SK-N-SH treated with all-trans-retinoic acid at 6 μM for 48 hours (cell line): ENCODE data around the gene DAB2.
A peak's percentile ranks its signal among the peaks of the same experiment; 100 is the strongest.

Experiments
- ATAC-seq: fragments of 200-7000 bp; cut with Tn5 transposase; 3 replicates; pipeline ENCODE4 v1.9.1; 2020; ENCODE audit warnings: mild to moderate bottlenecking, moderate library complexity
- ARNTL ChIP-seq: fragments of 450-650 bp; formaldehyde crosslinking; IDR thresholded peaks from 2 replicates; pipeline ENCODE4 v1.5.0; 2020; ENCODE audit warnings: low read depth, mild to moderate bottlenecking, moderate library complexity, borderline replicate concordance
- BACH2 ChIP-seq: fragments of 250-450 bp; sonication (Bioruptor Pico); IDR thresholded peaks from 2 replicates; pipeline ENCODE4 v1.9.0; 2021; ENCODE audit warnings: mild to moderate bottlenecking, borderline replicate concordance
- CREB5 ChIP-seq: fragments of 250-450 bp; sonication (Bioruptor Pico); IDR thresholded peaks from 2 replicates; pipeline ENCODE4 v1.5.1; 2020; ENCODE audit warnings: low read depth, mild to moderate bottlenecking, moderate library complexity
- CSDC2 ChIP-seq: fragments of 250-450 bp; sonication (Bioruptor Pico); IDR thresholded peaks from 2 replicates; pipeline ENCODE4 v1.5.0; 2020; ENCODE audit warnings: mild to moderate bottlenecking, moderate library complexity
- ESRRG ChIP-seq: fragments of 250-450 bp; sonication (Bioruptor Pico); IDR thresholded peaks from 2 replicates; pipeline ENCODE4 v1.6.1; 2021; ENCODE audit warnings: mild to moderate bottlenecking
- GLIS3 ChIP-seq: fragments of 250-450 bp; sonication (Bioruptor Pico); IDR thresholded peaks from 2 replicates; pipeline ENCODE4 v1.5.0; 2020; ENCODE audit warnings: mild to moderate bottlenecking, moderate library complexity
- ISL1 ChIP-seq: fragments of 250-450 bp; sonication (Bioruptor Pico); IDR thresholded peaks from 2 replicates; pipeline ENCODE4 v2.1.2; 2022; ENCODE audit warnings: mild to moderate bottlenecking, moderate library complexity
- OSR1 ChIP-seq: fragments of 250-450 bp; sonication (Bioruptor Pico); IDR thresholded peaks from 2 replicates; pipeline ENCODE4 v1.8.0; 2022; ENCODE audit warnings: moderate library complexity, mild to moderate bottlenecking, inconsistent platforms
- PATZ1 ChIP-seq: fragments of 250-450 bp; sonication (Bioruptor Pico); IDR thresholded peaks from 2 replicates; pipeline ENCODE4 v1.8.0; 2020; ENCODE audit warnings: mild to moderate bottlenecking, moderate library complexity, borderline replicate concordance
- POU6F1 ChIP-seq: fragments of 250-450 bp; sonication (Bioruptor Pico); IDR thresholded peaks from 2 replicates; pipeline ENCODE4 v1.8.0; 2021; ENCODE audit warnings: low read depth, mild to moderate bottlenecking, moderate library complexity, borderline replicate concordance
- PPARA ChIP-seq: fragments of 250-450 bp; sonication (Bioruptor Pico); IDR thresholded peaks from 2 replicates; pipeline ENCODE4 v1.5.0; 2020; ENCODE audit warnings: mild to moderate bottlenecking, borderline replicate concordance
- RARB ChIP-seq: fragments of 250-450 bp; sonication (Bioruptor Pico); IDR thresholded peaks from 2 replicates; pipeline ENCODE4 v1.8.0; 2021; ENCODE audit warnings: mild to moderate bottlenecking, moderate library complexity
- SNAI2 ChIP-seq: fragments of 250-450 bp; sonication (Bioruptor Pico); IDR thresholded peaks from 2 replicates; pipeline ENCODE4 v1.5.0; 2020; ENCODE audit warnings: mild to moderate bottlenecking, moderate library complexity
- TOX ChIP-seq: fragments of 250-450 bp; sonication (Bioruptor Pico); IDR thresholded peaks from 2 replicates; pipeline ENCODE4 v1.8.0; 2021; ENCODE audit warnings: mild to moderate bottlenecking, moderate library complexity, borderline replicate concordance
- ZC3H10 ChIP-seq: fragments of 250-450 bp; sonication (Bioruptor Pico); IDR thresholded peaks from 2 replicates; pipeline ENCODE4 v1.5.1; 2021; ENCODE audit warnings: mild to moderate bottlenecking, moderate library complexity
- ZFP3 ChIP-seq: fragments of 250-450 bp; sonication (Bioruptor Pico); IDR thresholded peaks from 2 replicates; pipeline ENCODE4 v1.5.0; 2020; ENCODE audit warnings: mild to moderate bottlenecking, moderate library complexity
- ZFP30 ChIP-seq: fragments of 450-650 bp; formaldehyde crosslinking; IDR thresholded peaks from 2 replicates; pipeline ENCODE4 v1.5.0; 2022; ENCODE audit warnings: mild to moderate bottlenecking, moderate library complexity
- ZNF565 ChIP-seq: fragments of 450-650 bp; formaldehyde crosslinking; conservative IDR thresholded peaks from 2 replicates; pipeline ENCODE4 v1.5.0; 2020; ENCODE audit warnings: low read depth, mild to moderate bottlenecking, moderate library complexity

The DAB2 gene

GRCh38 chr5:39424736-39425637 is at the start of gene DAB2:
DAB2 (minus strand) TSS chr5:39424980; CDS start chr5:39394320, 30,660 bp downstream.
- TF ChIP-seq ESRRG (CRISPR knock-in tag) (no peak), PATZ1 (CRISPR knock-in tag) (no peak), BACH2 (CRISPR knock-in tag) (no peak), ARNTL (no peak), ISL1 (CRISPR knock-in tag) (no peak), SNAI2 (CRISPR knock-in tag) (no peak), ZNF565 (CRISPR knock-in tag) (no peak)
- TF ChIP-seq, all 23 proteins: peak for 0
- peak; percentile 85 for ATAC-seq

- TF ChIP-seq OSR1 (CRISPR knock-in tag) (no peak), CREB5 (CRISPR knock-in tag) (no peak), PPARA (CRISPR knock-in tag) (no peak), ZFP3 (CRISPR knock-in tag) (no peak), POU6F1 (CRISPR knock-in tag) (no peak), GLIS3 (CRISPR knock-in tag) (no peak), ESRRG (CRISPR knock-in tag) (no peak)
- no peak for ATAC-seq
Observed at GRCh38 chr5:39473156-39473775, 48.5 kb upstream of the DAB2 start.

- TF ChIP-seq CSDC2 (CRISPR knock-in tag) (no peak), POU6F1 (CRISPR knock-in tag) (no peak), TOX (no peak), ZNF565 (CRISPR knock-in tag) (no peak), OSR1 (CRISPR knock-in tag) (no peak), ZC3H10 (CRISPR knock-in tag) (no peak), ZFP3 (CRISPR knock-in tag) (no peak), ISL1 (CRISPR knock-in tag) (no peak), ESRRG (CRISPR knock-in tag) (no peak), BACH2 (CRISPR knock-in tag) (no peak), RARB (CRISPR knock-in tag) (no peak), ZFP30 (CRISPR knock-in tag) (no peak)
- no peak for ATAC-seq
Observed at GRCh38 chr5:39471836-39472508, 47.2 kb upstream of the DAB2 start.

GRCh38 chr5:39470811-39471210 is 46.0 kb upstream of the DAB2 start:
- ATAC-seq = no peak
- TF ChIP-seq RARB (CRISPR knock-in tag) = no peak
